NCI-H2029 treated with DMSO at 0.1 percent for 48 hours (cell line): ENCODE results near the gene MICALL1.
"Not testable (repeated sequence)": the region's sequence is repeated elsewhere in the genome, so short reads cannot be mapped to it uniquely, and the experiment has no call there.

Source experiments
- DNase-seq: peaks from one replicate; lab custom pipeline; 2025; lab: John Stamatoyannopoulos, UW

The MICALL1 gene

DNA sequence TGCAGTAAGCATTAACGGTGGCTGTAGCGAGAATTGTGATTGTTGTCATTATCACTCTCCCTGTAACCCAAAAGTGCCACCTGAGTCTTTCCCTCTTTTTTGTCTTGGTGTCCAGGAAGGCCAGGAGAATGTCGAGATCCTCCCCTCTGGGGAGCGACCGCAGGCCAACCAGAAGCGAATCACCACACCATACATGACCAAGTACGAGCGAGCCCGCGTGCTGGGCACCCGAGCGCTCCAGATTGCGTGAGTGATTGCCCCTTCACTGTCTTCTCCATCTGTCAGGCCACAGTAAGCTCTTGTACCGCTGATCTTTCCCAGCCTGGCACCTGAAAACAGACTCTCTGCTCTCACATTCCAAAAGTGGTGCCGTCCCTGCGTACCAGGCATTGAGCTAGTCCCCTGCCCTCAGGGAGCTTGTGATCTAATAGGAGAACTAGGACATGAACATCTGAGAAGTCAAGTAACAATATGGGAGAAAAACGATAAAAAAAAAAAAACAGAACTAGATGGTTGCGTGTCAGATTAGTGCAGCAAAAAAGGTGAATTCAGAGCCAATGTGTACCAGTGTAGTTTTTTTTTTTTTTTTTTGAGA lies 53.2 kb downstream of the MICALL1 start:
- DNase-seq: no peak

DNA sequence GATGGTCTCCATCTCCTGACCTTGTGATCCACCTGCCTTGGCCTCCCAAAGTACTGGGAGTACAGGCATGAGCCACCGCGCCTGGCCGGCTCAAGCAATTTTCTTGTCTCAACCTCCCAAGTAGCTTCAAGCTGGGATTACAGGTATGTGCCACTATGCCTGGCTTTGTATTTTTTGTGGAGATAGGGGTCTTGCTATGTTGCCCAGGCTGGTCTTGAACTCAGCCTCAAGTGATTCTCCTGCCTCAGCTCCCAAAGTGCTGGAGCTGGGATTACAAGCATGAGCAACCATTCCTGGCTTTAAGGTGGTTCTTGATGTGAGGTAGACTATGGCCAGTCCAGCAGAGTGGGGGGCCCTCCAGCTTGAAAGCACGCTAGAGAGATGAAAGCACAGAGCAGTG lies 55.0 kb downstream of the MICALL1 start:
- no peak for DNase-seq

DNA sequence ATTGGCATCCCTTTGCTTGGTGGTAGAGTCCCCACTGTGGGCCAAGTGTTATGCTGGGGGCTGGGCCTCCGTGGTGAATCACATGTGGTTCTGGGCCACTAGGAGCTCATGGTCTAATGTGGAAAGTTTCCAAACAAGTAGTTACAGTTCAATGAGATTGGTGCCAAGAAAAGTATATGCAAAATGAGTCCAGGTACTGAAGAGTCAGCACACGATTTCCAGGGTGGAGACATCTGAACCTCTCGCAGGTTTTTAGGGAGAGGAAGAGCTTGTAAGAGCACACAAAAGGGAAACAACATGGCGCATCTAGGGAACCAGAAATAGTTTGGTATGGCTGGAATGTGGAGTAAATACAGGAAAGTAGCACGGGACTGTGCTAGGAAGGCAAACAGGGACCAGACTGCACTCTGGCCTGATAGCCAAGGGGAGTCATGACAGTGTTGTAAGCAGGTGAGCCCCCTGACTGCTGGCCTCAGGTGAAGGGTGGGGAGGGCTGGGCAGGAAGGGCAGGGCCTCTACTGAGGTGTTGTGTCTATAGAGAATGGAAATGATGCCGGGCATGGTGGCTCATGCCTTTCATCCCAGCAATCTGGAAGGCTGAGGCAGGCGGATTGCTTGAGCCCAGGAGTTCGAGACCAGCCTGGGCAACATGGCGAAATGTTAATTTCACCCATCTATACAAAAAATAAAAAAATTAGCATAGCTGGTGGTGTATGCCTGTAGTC lies 60.0 kb downstream of the MICALL1 start:
- DNase-seq: no peak

DNA sequence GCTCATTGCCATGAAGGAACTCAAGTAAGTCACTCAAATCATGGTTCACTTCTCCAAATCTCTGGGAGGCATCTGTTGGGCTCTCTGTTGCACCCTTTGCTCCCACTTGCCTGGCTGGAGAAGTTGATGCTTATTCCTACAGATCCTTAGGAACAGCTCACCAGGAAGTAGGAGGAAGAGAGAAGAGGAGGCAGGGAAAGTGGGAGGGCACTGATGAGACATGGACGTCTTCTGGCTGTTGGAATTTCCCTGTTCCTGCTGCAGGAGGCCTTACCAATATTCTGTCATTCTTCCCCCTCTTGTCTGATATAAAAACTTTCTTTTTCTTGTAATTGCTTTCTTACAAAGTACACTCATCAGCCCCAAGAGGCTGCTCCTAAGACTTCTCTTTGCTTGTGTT lies 61.0 kb downstream of the MICALL1 start:
- no peak for DNase-seq

DNA sequence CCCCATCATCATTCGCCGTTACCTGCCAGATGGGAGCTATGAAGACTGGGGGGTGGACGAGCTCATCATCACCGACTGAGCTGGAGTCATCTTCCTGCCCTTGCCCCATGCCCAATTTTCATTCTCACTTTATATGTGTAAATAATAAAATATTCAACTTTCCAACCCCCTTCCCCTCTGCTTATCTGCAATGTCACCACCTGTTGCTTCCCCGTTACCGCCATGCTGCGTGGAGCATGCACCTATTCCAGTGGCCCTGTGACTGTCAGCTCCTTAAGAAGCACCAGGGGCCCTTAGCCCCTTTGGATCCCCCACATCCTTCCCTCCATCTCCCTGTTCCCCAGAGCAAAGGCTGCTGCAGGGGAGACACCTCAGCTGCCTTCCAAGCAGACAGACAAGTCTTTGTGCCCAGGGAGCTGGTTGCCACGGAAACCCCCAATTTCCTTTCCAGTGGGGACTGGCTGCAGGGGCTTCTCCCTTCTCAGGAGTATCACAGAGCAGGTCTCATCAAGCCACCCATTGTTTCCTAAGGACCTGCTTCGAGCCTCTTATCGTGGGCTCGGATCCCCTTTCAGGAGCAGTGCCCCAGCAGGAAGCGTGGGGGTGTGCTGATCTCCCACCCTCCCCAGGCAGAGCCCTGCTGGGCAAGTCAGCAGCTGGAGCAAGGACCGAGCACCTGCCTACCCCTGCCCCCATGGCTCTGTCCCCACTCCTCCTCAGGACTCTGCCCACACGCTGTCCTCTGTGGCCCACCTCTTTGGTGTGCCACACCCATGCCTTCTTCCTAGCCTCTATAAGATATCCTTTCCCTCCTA lies 61.7 kb downstream of the MICALL1 start:
- no peak for DNase-seq

DNA sequence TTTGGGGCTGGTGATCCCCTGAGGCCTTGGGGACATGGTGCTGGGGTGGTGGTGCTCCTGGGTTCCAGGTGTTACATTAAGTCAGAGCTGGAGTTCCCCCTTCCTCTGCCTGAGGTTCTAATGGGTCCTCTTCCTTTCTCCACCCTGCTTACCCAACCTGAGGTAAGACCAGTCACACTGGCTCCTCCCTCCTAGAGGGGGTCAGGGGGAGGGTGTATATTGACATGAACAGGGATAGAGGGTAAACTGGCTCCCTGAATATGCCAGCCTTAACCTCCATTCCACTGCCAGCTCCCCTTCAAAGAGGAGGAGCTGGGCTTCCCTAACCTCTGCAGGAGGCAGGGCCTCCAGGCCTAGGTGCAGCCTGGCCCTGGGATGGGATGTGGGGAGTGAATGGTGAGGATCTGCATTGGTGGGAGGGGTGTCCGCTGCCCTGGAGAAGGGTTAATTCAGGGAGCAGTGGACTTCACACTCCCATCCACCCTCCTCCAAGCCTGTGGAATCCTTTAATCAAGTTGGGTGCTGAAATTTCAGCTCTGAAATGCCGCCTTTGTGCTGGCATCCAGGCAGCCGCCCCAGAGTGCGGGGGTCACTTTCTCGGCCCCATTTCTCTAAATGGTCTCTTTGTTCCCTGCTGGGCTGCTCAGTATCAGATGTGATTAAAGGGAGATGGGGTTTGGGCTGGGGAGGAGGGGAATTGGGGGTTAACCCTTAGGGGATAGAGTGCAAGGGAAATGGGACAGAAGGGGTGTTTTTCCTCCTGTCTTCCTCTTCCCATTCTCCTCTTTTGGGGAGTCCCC lies 62.6 kb downstream of the MICALL1 start:
- DNase-seq: no peak

DNA sequence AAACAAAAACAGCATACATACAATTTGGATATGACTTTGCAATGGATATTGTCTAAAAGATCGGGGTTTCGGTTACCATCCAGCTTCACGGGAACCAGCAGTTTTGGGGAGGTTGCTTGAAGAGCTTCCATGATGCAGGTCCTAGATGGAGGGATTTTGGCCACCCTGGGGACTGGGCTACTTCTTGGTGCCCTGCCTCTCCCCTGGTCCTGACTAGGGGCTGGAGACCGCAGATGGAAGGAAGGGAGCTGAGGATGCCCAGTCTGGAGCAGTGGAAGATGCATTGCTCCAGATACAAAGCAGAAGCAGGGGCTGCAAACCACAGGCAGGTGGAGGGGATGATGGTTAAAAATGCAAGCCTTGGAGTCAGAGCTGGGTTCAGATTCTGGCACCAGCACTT lies 64.8 kb downstream of the MICALL1 start:
- DNase-seq: no peak

DNA sequence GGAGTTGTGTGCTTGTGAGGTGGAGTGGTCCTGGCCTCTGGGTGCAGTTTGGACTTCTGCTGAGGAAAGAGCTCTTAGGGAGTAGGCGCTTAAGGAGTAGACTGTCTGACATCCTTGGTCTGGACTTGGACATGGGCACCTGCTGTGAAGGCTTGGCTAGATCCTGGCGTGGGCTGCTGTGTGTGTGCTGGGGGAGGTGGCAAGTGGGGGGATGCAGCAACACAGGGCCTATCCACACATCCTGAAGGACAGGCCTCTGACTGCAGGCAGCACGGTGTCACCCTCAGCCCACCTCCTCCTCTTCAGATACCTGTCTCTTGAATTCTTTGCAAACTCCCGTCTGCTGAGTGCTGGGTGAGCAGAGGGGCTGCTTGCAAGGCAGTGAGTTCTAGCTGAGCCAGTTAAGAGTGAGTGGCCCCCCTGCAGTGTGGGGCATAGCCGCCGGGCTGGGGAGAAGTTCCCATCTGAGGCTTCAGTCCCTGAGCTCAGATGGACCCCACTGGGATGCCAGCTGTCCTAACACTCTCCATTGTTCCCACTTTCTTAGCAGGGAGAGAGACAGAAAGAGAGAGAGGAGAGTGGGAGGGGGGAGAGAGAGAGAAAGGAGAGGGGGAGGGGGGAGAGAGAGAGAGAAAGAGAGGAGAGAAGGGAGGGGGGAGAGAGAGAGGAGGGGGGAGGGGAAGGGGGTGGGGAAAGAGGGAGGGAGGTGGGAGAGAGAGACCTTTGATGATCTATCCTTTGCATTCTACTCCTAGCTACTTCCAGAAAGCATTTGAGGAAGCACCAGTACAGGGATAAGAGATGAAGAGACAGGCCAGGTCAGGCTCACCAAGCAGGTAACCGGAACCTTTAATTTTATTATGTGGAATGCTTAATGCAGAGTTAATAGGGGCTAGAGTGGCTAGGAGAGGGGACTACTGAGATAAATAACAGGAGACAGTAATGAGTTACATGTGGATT lies 65.7 kb downstream of the MICALL1 start:
- DNase-seq: no peak

DNA sequence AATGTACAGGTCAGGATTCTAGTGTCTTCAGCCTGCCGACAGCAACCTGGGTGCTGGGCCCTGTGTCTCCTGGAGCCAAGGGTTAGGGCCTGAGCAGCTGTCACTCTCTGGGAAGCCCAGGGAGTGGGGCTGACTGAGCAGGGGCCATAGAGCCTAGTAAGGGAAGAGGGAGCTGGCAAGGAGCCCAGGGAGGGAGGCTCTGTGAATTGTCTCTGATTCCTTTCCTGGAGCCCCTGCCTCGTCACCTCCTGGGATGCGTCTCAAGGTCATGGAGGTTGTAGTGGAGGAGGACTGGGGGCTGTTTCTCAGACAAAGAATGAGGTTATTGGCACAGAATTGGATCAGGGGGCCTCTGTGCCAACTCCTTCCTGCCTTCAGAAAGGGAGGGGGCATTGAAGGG lies 66.4 kb downstream of the MICALL1 start:
- DNase-seq: no peak

DNA sequence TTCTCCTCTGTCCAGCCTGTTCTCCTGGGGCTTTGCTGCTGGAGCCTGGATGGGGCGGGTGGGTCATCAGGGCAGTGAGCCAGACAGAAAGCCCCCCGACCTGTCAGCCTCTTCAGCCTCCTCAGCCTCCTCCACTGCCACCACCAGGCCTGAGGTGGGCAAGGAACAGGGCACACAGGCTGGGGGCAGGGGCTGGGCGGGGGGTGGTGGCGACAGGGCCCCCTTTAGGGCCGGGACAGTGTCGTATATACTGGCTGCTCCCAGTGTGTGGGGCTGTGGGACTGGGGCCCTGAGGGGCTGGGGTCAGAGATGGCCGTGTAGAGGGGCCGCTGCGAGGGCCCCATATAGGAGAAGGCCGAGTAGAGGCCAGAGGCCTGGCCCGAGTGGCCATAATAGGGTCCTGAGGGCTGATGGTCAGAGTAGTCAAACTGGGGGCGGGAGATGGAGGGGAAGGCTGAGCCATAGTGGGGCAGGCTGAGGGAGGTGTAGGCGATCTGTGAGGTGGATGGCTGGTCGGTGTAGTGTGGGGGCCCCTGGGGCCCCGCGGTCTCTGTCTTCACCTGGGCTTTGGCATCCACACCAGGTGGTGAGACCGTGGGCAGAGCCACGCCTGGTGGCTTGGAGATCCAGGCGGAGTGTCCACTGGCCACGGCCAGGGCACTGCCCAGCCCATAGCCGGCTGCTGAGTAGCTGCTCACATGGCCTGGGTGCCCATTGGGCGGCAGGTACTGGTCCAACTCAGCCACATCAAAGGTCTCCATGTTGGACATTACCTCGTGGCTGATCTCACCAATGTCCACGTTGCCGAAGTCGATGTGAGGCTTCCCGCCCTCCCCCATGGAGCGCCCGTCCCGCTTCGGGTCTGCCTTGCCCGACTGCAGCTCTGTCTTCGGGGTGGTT lies 67.4 kb downstream of the MICALL1 start:
- no peak for DNase-seq

DNA sequence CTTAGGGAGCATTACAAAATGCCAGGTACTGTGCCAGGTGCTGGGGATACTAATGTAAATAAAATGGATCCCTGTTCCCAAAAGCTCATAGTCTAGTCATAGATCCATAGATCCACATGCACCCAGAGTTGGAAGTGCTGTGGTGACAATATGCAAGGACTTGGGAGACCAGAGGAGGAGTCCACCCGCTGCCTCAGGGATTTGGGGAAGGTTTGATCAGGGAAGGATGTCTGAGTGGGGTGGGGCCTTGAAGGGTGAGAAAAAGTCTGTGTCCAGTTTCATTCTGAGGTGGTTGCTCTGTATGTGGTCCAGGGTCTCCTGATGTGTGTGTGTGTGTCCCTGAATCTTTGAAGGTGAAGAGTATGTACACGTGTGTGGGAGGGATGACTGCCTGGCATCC lies 69.1 kb downstream of the MICALL1 start:
- DNase-seq: no peak

DNA sequence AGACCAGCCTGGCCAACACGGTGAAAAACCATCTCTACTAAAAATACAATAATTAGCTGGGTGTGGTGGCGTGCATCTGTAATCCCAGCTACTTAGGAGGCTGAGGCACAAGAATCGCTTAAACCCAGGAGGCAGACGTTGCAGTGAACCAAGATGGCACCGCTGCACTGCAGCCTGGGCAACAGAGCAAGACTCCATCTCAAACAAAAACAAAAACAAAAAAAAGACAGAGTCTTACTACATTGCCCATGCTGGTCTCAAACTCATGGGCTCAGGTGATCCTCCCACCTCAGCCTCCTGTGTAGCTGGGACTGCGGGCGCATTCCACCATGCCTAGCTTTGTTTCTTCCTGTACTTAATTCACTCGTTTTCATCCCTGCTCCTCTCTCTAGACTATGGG lies 69.9 kb downstream of the MICALL1 start:
- DNase-seq: not testable (repeated sequence)

DNA sequence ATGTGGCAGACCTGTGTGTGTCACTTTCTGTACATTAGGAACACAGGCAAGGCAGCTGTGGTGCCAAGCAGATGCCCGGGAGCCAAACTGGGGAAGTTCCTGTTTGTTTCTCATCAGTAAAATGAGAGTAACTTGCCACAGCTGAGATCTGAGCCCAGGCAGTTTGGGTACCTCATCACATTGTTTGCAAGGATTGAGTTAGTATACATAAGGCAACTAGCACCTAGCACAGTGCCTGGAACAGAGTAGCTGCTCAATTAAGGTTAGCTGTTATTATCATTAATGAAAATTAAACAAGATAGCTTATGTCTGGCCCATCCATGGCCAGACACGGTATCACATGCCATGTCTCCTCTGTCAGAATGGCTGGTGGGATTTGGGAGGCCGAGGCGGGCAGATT lies 70.5 kb downstream of the MICALL1 start:
- no peak for DNase-seq

DNA sequence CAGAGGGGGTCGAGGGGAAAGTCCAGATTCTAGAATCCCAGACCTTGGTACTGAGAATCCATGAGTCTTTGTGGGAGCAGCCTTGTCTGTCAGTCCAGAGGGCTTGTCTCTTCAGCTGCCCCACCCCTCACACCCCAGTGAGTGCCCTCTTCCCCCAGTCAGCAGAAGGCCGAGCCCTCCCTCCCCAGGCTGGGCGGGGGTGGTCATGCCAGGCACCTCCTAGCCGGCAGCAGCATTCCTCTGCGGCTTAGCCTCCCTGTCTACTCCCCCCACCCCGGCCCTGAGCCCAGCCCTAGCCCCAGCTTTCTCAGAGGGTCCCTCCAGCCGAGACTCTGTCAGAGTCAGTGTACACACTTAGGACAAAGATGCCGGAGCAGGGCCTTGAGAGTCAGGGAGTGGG lies 73.7 kb downstream of the MICALL1 start:
- no peak for DNase-seq

DNA sequence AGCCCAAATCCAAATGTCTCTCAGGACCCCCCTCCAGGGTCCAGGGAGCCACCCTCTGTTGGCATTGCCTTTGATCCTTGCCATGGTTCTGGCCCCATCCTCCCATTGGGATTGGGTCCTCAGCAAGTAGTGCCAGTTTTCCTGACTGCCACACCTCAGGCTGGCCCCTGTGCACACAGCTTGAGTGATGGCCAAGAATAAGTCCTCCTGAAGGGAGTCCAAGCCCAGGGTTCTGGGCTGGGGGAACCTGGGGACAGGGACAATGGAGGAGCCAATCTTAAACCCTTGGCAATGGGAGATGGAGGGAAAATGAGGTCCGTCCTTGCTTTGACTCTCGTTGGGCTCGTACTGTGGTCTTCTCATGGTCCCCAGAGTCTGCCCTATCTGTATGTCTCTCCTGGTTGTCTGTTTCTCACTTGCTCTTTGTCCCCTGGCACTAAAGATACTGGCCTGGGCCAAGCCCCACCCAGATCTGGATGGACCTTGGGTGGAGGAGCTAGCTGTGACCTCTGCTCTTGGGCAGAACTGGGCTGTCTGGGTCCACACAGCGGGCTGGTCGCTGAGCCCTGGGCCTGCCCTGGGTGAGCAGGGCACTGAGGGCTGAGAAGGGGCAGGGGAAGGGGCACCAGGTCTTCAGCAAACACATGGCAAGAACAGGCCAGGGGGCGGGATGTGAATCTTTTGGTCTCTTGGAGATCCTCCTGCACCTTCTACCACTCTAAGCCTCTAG lies 75.3 kb downstream of the MICALL1 start:
- no peak for DNase-seq

DNA sequence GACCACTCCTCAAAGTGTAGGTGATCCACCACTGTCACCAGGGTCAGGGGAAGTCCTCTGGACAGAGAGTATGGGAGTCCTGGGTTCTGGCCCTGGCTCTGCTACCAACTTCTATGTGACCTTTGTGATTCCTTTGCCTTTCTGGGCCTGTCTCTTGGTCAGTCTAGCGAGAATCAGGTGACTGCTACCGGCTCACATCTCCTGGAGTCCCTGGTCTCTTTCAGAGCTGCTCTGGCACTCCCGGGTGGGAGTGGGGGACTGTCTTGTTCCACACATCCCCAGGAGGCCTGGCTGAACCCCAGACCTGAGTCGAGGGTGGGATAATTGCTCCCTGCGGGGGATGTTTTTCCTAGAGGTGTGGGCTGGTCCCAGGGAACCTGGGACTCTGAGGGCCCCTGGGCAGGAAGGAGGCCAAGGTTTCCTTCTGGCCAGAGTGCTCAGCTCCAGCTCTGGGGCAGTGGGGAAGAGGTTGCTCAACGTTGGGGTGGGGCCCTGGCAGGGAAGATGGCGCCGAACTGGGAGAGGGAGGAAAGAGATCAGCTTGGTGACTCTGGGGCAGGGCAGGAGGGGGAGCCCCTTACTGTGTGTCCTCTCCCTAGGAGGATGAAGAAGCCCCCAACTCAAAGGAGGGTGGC lies 76.2 kb downstream of the MICALL1 start:
- DNase-seq: no peak

DNA sequence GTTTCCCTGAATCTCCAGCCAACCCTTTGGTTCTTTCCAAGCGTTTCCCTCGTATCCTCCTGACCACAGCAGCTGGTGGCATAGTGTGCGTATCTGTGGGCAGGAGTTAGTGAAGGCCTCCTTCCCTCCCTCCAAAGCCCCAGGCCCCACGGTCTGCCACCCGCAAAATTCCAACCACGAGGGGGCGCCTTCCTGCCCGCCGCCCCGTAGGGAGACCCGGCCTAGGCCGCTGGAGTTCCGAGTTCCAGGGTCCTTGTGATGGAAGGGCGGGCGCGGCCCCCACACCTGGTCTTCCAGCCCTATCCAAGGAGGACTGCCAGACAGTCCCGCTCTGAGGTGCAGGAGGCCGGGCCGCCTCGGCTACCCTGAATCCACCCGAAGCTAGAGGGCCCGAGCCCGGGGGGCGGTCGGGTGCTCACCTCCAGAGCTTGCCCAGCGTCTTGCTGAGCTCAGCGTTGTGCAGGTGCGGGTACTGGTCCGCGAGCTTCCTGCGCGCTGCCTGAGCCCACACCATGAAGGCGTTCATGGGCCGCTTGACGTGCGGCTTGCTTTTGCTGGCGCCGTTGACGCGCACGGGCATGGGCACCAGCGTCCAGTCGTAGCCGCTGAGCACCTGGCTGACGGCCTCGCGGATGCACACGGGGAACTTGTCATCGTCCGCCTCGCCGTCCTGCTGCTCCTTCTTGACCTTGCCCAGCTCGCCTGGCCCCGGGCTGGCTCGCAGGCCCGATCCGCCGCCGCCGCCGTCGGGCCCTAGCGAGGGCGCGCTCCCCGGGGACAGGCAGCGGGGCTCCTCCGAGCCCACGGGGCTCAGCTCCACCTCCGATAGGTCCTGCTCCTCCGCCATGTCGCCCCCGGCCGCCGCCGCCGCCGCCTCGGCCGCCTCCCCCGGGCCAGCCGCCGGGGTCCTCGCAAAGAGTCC lies 77.1 kb downstream of the MICALL1 start:
- DNase-seq: no peak
